HG03558 (cell line): ENCODE measurements around the gene MAST4.
A peak's percentile ranks its signal among the peaks of the same experiment; 100 is the strongest.
"Not testable (repeated sequence)": the region's sequence is repeated elsewhere in the genome, so short reads cannot be mapped to it uniquely, and the experiment has no call there.

ENCODE experiments used
- ATAC-seq: cut with Tn5 transposase; IDR thresholded peaks from one replicate; pipeline ENCODE4 v1.9.1; 2021; ENCODE audit warnings: moderate number of reproducible peaks; ENCODE audit not compliant: unreplicated experiment; ENCODE audit errors: extremely low read depth

The MAST4 gene

DNA sequence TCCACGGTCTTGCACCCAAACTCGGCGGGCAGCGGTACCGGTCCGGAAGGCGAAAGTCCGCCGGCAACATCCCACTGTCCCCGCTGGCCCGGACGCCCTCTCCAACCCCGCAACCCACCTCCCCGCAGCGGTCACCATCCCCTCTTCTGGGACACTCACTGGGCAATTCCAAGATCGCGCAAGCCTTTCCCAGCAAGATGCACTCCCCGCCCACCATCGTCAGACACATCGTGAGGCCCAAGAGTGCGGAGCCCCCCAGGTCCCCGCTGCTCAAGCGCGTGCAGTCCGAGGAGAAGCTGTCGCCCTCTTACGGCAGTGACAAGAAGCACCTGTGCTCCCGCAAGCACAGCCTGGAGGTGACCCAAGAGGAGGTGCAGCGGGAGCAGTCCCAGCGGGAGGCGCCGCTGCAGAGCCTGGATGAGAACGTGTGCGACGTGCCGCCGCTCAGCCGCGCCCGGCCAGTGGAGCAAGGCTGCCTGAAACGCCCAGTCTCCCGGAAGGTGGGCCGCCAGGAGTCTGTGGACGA lies 567.1 kb downstream of the MAST4 start:
- ATAC-seq = no peak

- no peak for ATAC-seq
Observed at GRCh38 chr5:67163863-67164595, 567.8 kb downstream of the MAST4 start.

DNA sequence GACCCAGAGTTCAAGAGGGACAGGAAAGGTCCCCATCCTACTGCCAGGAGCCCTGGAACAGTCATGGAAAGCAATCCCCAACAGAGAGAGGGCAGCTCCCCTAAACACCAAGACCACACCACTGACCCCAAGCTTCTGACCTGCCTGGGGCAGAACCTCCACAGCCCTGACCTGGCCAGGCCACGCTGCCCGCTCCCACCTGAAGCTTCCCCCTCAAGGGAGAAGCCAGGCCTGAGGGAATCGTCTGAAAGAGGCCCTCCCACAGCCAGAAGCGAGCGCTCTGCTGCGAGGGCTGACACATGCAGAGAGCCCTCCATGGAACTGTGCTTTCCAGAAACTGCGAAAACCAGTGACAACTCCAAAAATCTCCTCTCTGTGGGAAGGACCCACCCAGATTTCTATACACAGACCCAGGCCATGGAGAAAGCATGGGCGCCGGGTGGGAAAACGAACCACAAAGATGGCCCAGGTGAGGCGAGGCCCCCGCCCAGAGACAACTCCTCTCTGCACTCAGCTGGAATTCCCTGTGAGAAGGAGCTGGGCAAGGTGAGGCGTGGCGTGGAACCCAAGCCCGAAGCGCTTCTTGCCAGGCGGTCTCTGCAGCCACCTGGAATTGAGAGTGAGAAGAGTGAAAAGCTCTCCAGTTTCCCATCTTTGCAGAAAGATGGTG lies 568.8 kb downstream of the MAST4 start:
- ATAC-seq = no peak

GRCh38 chr5:67165526-67166459 lies 569.6 kb downstream of the MAST4 start:
- peak; percentile 63 for ATAC-seq

DNA sequence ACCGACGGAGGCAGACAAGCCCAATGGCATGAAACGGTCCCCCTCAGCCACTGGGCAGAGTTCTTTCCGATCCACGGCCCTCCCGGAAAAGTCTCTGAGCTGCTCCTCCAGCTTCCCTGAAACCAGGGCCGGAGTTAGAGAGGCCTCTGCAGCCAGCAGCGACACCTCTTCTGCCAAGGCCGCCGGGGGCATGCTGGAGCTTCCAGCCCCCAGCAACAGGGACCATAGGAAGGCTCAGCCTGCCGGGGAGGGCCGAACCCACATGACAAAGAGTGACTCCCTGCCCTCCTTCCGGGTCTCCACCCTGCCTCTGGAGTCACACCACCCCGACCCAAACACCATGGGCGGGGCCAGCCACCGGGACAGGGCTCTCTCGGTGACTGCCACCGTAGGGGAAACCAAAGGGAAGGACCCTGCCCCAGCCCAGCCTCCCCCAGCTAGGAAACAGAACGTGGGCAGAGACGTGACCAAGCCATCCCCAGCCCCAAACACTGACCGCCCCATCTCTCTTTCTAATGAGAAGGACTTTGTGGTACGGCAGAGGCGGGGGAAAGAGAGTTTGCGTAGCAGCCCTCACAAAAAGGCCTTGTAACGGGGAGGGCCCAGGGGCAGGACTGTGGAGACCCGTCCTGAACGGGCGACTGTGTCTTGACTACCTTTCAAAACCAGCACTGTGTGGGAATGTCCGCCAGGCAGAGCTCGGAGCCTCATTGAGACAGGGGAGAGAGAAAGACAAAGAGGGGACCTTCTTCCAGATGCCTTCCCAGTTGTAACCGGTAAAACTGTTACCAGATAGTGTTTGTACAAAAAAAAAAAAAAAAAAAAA lies 570.5 kb downstream of the MAST4 start:
- ATAC-seq = peak; percentile 28

- no peak for ATAC-seq
Observed at GRCh38 chr5:67168069-67168468, 571.9 kb downstream of the MAST4 start.

- no peak for ATAC-seq
Observed at GRCh38 chr5:67170767-67171166, 574.6 kb downstream of the MAST4 start.

- ATAC-seq = not testable (repeated sequence)
Observed at GRCh38 chr5:67173351-67173750, 577.2 kb downstream of the MAST4 start.

- ATAC-seq = no peak
Observed at GRCh38 chr5:67173959-67174358, 577.8 kb downstream of the MAST4 start.

DNA sequence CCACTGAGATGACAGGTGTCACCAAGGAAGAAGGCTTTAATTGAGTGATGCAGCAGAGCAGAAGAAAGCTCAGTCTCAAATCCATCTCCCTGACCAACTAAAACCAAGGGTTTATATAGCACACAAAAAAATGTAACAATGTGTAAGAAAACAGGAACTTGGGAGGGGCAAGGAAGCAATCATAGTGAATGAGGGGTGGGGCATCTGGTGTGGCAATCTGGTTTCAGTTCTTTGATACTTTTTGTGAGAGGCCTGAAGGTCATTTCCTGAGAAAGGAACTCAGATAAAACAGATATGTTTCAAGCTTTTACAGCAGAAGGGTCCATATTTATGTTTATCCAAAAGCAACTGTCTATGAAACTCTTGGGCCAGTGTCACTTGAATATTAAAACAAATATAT lies 580.7 kb downstream of the MAST4 start:
- no peak for ATAC-seq

DNA sequence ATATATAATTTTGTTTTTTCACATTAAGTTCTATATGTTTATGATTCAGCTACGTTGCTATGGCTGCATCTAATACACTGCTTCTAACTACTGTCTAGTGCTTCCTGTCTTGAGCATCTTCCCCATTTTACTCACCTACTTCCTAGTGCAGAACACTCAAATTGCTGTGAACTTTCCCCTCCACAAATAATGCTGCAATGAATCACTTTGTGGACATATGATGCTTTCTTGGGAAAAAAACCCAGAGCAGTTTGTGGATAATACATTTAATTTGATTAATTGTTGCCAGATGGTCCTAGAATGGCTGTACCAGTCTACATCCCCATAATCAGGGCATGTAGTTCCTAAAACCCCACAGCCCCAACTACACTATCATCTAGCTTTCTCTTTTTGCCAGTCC lies 581.9 kb downstream of the MAST4 start:
- ATAC-seq = no peak

DNA sequence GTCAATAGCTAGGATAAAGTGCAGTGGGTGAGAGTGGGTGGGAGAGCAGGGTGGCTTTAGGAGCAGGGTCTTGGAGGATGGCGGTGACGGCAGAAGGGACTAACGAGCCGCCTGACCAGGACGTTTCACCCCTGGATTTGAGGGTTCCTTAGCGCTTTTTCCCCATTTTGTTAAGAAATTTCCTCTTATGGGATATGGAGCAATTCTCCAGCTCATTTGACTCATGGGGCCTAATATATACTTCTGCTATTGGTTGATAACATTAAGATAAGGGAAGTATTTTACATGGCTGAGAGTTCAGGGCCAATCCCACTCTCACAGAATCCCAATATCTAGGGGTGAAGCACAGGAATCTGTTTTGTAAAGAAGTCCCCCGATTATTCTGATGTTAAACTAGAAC lies 582.8 kb downstream of the MAST4 start:
- no peak for ATAC-seq

GRCh38 chr5:67179697-67180361 lies 583.6 kb downstream of the MAST4 start:
- no peak for ATAC-seq

GRCh38 chr5:67181648-67182221 lies 585.5 kb downstream of the MAST4 start:
- no peak for ATAC-seq

- no peak for ATAC-seq
Observed at GRCh38 chr5:67182301-67182790, 586.2 kb downstream of the MAST4 start.

DNA sequence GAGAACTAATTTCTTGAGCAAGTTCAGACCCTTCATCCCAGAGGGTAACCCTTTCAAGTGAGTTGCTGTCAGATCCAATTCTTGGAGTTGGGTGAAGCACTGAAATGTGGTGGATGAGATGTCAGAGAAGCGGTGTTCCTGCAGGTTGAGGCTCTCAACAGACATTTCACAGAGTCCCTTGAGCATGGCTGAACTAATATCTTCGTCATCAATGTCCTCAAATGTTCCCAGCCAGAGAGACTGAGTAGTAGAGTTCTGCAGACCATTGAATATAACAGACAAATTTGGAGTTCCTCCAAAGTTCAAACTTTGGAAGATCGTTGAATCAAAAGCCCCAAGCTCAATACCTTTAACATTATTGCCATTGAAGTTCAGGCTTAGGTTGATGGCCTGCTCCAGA lies 587.7 kb downstream of the MAST4 start:
- no peak for ATAC-seq

DNA sequence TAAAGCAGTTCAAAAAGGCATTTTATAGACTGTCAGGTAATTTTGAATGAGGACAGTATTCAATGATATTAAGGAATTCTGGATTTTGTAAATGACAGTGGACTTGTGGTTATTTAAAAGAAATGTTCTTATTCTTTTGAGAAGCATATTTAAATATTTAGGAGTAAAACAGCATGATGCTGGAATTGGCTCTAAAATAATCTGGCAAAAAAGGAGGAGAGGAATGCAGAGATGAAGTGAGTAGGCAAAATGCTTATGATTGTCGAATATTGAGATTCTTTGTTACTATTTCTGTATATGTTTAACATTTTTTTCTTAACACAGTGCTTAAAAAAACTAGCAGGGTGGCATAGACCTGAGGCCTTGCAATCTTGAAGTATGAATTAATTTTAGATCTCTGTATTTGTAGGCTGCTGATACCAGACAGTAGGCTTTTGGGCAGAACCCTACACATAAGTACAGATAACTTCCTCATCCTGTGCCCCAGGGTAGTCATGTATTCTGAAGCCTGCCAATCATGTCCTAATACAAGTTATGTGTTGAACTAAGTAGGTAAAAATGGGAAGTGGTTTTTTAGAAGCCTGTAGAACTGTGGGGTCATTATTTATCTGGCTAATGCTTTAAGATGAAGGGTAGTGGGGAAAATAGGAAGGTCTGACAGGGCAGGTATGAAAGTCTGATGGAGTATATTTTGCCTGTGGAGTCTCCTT lies 591.0 kb downstream of the MAST4 start:
- no peak for ATAC-seq
